Fibroblast of mammary gland (primary cell): ENCODE measurements around the gene ACOT7.
"Not testable (repeated sequence)": the region's sequence is repeated elsewhere in the genome, so short reads cannot be mapped to it uniquely, and the experiment has no call there.

Experiments used
- DNase-seq: peaks from one replicate; pipeline ENCODE4 v3.0.0-alpha.2; 2010; ENCODE audit warnings: low read depth
- H3K4me3 ChIP-seq: 2 replicates; pipeline ENCODE4 v1.5.1; 2011; ENCODE audit warnings: low read depth, mild to moderate bottlenecking, low read length, moderate library complexity; ENCODE audit not compliant: control insufficient read depth
- TF ChIP-seq, protein P1 (sequence below): conservative IDR thresholded peaks from 2 replicates; pipeline ENCODE4 v1.5.1; 2011; ENCODE audit warnings: low read depth, low read length, inconsistent platforms; ENCODE audit not compliant: control insufficient read depth, insufficient read depth

Gene ACOT7

DNA sequence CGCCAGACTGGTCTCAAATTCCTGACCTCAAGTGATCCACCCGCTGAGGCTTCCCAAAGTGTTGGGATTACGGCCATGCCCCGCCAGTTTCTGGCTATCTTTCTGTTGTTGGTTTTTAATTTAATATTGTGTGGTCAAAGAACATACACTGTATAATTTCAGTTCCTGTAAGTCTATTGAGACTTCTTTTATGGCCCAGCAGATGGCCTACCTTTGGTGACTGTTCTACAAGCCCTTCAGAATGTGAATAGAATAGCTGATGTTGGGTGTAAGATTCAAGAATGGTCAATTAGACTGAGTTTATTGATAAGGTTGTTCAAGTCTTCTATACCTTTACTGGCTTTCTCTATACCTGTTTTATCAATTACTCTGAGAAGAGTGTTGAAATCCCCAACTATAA lies 15.5 kb upstream of the ACOT7 start:
- TF ChIP-seq, protein P1, sequence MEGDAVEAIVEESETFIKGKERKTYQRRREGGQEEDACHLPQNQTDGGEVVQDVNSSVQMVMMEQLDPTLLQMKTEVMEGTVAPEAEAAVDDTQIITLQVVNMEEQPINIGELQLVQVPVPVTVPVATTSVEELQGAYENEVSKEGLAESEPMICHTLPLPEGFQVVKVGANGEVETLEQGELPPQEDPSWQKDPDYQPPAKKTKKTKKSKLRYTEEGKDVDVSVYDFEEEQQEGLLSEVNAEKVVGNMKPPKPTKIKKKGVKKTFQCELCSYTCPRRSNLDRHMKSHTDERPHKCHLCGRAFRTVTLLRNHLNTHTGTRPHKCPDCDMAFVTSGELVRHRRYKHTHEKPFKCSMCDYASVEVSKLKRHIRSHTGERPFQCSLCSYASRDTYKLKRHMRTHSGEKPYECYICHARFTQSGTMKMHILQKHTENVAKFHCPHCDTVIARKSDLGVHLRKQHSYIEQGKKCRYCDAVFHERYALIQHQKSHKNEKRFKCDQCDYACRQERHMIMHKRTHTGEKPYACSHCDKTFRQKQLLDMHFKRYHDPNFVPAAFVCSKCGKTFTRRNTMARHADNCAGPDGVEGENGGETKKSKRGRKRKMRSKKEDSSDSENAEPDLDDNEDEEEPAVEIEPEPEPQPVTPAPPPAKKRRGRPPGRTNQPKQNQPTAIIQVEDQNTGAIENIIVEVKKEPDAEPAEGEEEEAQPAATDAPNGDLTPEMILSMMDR: no peak
- H3K4me3 ChIP-seq: no peak overlapping the region
- DNase-seq: no peak

DNA sequence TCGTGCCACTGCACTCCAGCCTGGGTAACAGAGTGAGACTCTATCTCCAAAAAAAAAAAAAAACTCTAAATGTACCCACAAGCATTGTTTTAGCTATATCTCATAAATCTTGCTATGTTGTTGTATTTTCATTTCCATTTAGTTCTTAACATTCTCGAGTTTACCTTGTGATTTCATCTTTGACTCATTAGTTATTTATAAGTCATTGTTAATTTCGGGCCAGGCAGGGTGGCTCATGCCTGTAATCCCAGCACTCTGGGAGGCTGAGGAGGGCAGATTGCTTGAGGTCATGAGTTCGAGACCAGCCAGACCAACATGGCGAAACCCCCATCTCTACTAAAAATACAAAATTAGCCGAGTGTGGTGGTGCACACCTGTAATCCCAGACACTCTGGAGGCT lies 14.5 kb upstream of the ACOT7 start:
- no peak for DNase-seq
- TF ChIP-seq, protein P1: no peak
- H3K4me3 ChIP-seq: no peak overlapping the region

DNA sequence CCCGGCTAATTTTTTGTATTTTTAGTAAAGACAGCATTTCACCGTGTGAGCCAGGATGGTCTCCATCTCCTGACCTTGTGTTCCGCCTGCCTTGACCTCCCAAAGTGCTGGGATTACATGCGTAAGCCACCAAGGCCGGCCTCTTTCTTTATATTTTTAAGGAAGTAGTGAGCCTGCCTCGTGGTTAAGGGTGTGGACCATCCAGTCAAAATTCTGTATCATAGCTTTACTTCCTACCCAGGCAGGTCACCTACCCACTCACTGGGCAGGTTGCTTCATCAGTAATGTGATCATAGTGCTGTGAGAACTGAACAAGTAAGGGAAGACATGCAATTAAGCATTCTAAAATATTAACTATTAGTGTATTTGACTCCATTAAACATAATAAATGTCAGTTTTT lies 8.1 kb upstream of the ACOT7 start:
- DNase-seq: no peak
- TF ChIP-seq, protein P1: no peak
- H3K4me3 ChIP-seq: no peak overlapping the region

DNA sequence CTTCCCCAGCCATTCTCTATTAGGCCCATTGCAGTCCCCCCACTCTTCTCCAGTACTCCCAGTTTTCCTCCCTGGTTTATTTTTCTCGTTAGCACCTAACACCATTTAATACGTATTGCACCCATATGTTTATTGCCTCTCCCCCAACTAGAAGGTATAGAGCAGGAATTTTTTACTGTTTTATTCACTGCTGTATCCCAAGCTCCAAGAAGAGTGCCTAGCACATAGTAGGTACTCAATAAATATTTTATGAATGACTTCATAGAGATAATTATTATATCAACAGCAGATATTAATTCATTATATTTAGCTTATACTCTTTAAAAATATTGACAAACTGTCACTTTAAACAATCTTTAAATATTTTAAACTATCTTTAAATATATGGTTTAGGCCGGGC lies 5.7 kb upstream of the ACOT7 start:
- TF ChIP-seq, protein P1: no peak
- no peak for DNase-seq
- H3K4me3 ChIP-seq: no peak overlapping the region

DNA sequence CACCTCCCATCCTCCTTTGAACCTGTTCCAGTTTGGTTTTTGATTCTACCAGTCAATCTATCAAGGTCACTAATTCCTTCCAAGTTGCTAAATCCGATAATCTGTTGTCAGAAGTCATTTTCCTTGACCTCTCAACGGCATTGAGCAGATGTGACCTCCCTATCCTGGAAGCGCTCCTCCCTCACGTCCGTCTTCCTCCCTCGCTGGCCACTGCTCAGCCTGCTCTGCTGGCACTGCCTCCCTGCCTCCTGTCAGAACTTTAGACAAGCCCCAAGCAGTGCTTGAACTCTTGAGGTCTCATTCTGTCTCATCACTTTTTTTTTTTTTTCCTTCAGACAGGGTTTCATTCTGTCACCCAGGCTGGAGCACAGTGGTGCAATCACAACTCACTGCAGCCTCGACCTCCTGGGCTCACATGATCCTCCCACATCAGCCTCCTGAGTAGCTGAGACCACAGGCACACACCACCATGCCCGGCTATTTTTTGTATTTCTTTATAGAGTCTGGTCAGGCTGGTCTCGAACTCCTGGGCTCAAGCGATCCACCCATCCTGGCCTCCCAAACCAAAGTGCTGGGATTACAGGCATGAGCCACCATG lies 4.4 kb upstream of the ACOT7 start:
- H3K4me3 ChIP-seq: no peak overlapping the region
- TF ChIP-seq, protein P1: no peak
- DNase-seq: no peak

DNA sequence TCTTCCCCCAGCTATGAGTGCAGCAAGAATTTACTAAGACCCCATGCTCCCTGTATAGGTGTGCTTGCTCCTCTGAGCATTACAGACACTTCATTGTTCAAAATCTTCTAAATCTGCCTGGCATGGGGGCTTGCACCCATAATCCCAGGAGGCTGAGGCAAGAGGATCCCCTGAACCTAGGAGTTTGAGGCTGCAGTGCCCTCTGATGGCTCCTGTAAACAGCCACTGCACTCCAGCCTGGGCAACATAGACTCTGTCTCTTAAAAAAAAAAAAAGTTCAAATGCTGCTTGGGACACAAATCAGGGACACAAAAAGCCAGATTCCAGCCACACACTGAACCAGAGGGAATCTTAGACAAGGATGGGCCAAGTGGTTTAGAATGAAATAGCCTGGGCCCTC lies 3.4 kb upstream of the ACOT7 start:
- no peak for DNase-seq
- TF ChIP-seq, protein P1: peak; percentile 8
- no peak overlapping the region for H3K4me3 ChIP-seq

DNA sequence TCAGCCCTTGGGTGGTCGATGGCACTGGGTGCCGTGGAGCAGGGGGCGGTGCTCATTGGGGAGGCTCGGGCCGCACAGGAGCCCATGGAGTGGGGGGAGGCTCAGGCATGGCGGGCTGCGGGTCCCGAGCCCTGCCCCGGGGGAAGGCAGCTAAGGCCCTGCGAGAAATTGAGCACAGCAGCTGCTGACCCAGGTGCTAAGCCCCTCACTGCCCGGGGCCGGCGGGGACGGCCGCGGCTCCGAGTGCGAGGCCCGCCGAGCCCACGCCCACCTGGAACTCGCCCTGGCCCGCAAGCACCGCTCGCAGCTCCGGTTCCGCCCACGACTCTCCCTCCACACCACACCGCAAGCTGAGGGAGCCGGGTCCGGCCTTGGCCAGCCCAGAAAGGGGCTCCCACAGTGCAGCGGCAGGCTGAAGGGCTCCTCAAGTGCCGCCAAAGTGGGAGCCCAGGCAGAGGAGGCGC lies 2.2 kb upstream of the ACOT7 start:
- not testable (repeated sequence) for H3K4me3 ChIP-seq, DNase-seq

DNA sequence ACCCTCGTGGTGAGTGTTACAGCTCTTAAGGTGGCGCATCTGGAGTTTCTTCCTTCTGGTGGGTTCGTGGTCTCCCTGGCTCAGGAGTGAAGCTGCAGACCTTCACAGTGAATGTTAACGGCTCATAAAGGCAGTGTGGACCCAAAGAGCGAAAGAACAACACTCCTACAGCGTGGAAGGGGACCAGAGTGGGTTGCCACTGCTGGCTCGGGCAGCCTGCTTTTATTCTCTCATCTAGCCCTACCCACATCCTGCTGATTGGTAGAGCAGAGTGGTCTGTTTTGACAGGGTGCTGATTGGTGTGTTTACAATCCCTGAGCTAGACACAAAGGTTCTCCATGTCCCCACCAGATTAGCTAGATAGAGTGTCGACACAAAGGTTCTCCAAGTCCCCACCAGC lies 1.6 kb upstream of the ACOT7 start:
- not testable (repeated sequence) for H3K4me3 ChIP-seq, DNase-seq
